ENCODE measurements around the gene CMTM8. TPM values are rescaled to one million over a fixed set of nuclear protein-coding genes. Genes with fewer than 3 reads are reported as not detected.

Gene CMTM8
- total RNA-seq, 1 experiment from 2014 or later = 9.0 TPM

GRCh38 chr3:32347343-32348125, 109.1 kb downstream of the CMTM8 start (continued):
- TF ChIP-seq TEAD4 (CRISPR knock-in tag; IDR thresholded peaks at IDR 0.05) = no peak
- TF ChIP-seq, protein P1, sequence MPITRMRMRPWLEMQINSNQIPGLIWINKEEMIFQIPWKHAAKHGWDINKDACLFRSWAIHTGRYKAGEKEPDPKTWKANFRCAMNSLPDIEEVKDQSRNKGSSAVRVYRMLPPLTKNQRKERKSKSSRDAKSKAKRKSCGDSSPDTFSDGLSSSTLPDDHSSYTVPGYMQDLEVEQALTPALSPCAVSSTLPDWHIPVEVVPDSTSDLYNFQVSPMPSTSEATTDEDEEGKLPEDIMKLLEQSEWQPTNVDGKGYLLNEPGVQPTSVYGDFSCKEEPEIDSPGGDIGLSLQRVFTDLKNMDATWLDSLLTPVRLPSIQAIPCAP (CRISPR knock-in tag; IDR thresholded peaks at IDR 0.05) = no peak

DNA sequence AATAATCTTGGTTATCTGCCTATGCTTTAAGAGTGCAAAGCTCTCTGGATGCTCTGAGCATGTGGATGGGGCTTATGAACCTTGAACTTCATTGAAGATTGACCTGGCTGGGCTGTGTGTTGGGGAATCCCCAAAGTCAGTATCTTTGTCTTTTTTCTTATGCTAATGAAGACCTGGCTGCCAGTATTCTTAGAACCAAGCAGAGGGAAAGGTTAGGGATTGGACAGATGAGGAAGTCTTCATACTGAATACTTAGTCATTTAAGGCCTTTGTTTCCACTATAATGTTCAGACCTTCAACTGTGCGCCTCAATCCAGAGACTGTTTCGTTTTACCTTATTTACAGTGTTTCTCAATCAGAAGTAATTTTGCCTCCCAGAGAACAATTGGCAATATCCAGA, 110.7 kb downstream of the CMTM8 start:
- H3K27ac Mint-ChIP-seq = peak overlapping the region; percentile 3; the same call in 1 of the 2 replicates
- no peak for DNase-seq (ENCODE audit: low spot score)
- peak; percentile 87 for ATAC-seq
- TF ChIP-seq ZNF396 (CRISPR knock-in tag; IDR thresholded peaks at IDR 0.05; ENCODE audit: borderline replicate concordance) = no peak
- no peak for TF ChIP-seq SOX15 (CRISPR knock-in tag; IDR thresholded peaks at IDR 0.05)
- TF ChIP-seq HMGA2 (CRISPR knock-in tag; IDR thresholded peaks at IDR 0.05) = no peak
- TF ChIP-seq OVOL2 (CRISPR knock-in tag; IDR thresholded peaks at IDR 0.05; ENCODE audit: borderline replicate concordance) = no peak
- TF ChIP-seq ZNF423 (CRISPR knock-in tag; IDR thresholded peaks at IDR 0.05) = no peak
- TF ChIP-seq, protein P1 (CRISPR knock-in tag; IDR thresholded peaks at IDR 0.05) = no peak
- TF ChIP-seq, protein P2, sequence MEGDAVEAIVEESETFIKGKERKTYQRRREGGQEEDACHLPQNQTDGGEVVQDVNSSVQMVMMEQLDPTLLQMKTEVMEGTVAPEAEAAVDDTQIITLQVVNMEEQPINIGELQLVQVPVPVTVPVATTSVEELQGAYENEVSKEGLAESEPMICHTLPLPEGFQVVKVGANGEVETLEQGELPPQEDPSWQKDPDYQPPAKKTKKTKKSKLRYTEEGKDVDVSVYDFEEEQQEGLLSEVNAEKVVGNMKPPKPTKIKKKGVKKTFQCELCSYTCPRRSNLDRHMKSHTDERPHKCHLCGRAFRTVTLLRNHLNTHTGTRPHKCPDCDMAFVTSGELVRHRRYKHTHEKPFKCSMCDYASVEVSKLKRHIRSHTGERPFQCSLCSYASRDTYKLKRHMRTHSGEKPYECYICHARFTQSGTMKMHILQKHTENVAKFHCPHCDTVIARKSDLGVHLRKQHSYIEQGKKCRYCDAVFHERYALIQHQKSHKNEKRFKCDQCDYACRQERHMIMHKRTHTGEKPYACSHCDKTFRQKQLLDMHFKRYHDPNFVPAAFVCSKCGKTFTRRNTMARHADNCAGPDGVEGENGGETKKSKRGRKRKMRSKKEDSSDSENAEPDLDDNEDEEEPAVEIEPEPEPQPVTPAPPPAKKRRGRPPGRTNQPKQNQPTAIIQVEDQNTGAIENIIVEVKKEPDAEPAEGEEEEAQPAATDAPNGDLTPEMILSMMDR (IDR thresholded peaks at IDR 0.05) = no peak
- TF ChIP-seq TP53 (CRISPR knock-in tag; IDR thresholded peaks at IDR 0.05) = no peak
- no peak for TF ChIP-seq ESRRA (CRISPR knock-in tag; IDR thresholded peaks at IDR 0.05; ENCODE audit: borderline replicate concordance)
- TF ChIP-seq, protein P3, sequence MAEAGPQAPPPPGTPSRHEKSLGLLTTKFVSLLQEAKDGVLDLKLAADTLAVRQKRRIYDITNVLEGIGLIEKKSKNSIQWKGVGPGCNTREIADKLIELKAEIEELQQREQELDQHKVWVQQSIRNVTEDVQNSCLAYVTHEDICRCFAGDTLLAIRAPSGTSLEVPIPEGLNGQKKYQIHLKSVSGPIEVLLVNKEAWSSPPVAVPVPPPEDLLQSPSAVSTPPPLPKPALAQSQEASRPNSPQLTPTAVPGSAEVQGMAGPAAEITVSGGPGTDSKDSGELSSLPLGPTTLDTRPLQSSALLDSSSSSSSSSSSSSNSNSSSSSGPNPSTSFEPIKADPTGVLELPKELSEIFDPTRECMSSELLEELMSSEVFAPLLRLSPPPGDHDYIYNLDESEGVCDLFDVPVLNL (CRISPR knock-in tag; IDR thresholded peaks at IDR 0.05; ENCODE audit: borderline replicate concordance, low read depth) = no peak
- no peak for TF ChIP-seq FOXJ3 (CRISPR knock-in tag; IDR thresholded peaks at IDR 0.05; ENCODE audit: borderline replicate concordance)
- TF ChIP-seq TEAD4 (CRISPR knock-in tag; IDR thresholded peaks at IDR 0.05) = no peak
- TF ChIP-seq, protein P4, sequence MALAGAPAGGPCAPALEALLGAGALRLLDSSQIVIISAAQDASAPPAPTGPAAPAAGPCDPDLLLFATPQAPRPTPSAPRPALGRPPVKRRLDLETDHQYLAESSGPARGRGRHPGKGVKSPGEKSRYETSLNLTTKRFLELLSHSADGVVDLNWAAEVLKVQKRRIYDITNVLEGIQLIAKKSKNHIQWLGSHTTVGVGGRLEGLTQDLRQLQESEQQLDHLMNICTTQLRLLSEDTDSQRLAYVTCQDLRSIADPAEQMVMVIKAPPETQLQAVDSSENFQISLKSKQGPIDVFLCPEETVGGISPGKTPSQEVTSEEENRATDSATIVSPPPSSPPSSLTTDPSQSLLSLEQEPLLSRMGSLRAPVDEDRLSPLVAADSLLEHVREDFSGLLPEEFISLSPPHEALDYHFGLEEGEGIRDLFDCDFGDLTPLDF (CRISPR knock-in tag; IDR thresholded peaks at IDR 0.05) = no peak
- ChIA-PET POLR2A (no interaction called here), CTCF (interaction anchor here (0.6 to 3.7 kb wide), 2 partner anchors 26 to 67 kb away, joined by 3 to 11 read pairs; no protein-coding TSS in a partner anchor)
- no peaks in the 10 kb centered on the region for H3K9me3 Mint-ChIP-seq
- no peak overlapping the region for H3K4me3 Mint-ChIP-seq
- H3K36me3 Mint-ChIP-seq = no peaks in the 10 kb centered on the region
- H3K4me1 Mint-ChIP-seq = peaks cover 29% of the 10 kb centered on the region
- H3K27me3 Mint-ChIP-seq (ENCODE audit: low read depth) = no peaks in the 10 kb centered on the region

DNA sequence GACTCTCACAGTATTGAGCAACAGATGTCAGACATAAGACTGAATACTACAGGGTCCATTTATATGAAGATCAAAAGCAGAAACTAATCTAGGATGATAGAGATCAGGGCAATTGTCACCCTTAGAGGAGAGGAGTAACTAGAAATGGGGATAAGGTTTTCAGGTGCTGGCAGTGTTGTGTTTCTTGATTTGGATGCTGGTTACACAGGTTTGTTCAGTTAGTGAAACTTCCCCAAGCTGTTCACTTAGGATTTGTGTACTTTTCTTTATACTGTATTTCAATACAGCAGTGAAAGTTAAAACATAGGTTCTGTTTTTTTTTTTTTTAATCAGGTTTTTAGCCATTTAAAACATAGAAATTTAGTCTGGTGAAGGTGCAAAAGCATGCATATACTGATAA, 114.1 kb downstream of the CMTM8 start:
- ATAC-seq (no peak), DNase-seq (ENCODE audit: low spot score) (no peak)
- CTCF ChIA-PET = no interaction called here
- Mint-ChIP-seq H3K27me3 (ENCODE audit: low read depth) (no peaks in the 10 kb centered on the region), H3K4me1 (peaks cover 24% of the 10 kb centered on the region), H3K27ac (no peak overlapping the region), H3K36me3 (no peaks in the 10 kb centered on the region; the same call in 1 of the 2 replicates), H3K4me3 (no peak overlapping the region), H3K9me3 (no peaks in the 10 kb centered on the region)
- TF ChIP-seq, protein P5, sequence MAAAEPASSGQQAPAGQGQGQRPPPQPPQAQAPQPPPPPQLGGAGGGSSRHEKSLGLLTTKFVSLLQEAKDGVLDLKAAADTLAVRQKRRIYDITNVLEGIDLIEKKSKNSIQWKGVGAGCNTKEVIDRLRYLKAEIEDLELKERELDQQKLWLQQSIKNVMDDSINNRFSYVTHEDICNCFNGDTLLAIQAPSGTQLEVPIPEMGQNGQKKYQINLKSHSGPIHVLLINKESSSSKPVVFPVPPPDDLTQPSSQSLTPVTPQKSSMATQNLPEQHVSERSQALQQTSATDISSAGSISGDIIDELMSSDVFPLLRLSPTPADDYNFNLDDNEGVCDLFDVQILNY (CRISPR knock-in tag; IDR thresholded peaks at IDR 0.05) = no peak
- TF ChIP-seq GABPB1 (CRISPR knock-in tag; IDR thresholded peaks at IDR 0.05) (no peak), ZBTB21 (CRISPR knock-in tag; IDR thresholded peaks at IDR 0.05; ENCODE audit: borderline replicate concordance) (no peak), ZMAT4 (CRISPR knock-in tag; IDR thresholded peaks at IDR 0.05) (no peak), FOXP1 (CRISPR knock-in tag; IDR thresholded peaks at IDR 0.05; ENCODE audit: borderline replicate concordance) (no peak)
- TF ChIP-seq, protein P6, sequence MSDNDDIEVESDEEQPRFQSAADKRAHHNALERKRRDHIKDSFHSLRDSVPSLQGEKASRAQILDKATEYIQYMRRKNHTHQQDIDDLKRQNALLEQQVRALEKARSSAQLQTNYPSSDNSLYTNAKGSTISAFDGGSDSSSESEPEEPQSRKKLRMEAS (CRISPR knock-in tag; IDR thresholded peaks at IDR 0.05) = no peak
- TF ChIP-seq, protein P7, sequence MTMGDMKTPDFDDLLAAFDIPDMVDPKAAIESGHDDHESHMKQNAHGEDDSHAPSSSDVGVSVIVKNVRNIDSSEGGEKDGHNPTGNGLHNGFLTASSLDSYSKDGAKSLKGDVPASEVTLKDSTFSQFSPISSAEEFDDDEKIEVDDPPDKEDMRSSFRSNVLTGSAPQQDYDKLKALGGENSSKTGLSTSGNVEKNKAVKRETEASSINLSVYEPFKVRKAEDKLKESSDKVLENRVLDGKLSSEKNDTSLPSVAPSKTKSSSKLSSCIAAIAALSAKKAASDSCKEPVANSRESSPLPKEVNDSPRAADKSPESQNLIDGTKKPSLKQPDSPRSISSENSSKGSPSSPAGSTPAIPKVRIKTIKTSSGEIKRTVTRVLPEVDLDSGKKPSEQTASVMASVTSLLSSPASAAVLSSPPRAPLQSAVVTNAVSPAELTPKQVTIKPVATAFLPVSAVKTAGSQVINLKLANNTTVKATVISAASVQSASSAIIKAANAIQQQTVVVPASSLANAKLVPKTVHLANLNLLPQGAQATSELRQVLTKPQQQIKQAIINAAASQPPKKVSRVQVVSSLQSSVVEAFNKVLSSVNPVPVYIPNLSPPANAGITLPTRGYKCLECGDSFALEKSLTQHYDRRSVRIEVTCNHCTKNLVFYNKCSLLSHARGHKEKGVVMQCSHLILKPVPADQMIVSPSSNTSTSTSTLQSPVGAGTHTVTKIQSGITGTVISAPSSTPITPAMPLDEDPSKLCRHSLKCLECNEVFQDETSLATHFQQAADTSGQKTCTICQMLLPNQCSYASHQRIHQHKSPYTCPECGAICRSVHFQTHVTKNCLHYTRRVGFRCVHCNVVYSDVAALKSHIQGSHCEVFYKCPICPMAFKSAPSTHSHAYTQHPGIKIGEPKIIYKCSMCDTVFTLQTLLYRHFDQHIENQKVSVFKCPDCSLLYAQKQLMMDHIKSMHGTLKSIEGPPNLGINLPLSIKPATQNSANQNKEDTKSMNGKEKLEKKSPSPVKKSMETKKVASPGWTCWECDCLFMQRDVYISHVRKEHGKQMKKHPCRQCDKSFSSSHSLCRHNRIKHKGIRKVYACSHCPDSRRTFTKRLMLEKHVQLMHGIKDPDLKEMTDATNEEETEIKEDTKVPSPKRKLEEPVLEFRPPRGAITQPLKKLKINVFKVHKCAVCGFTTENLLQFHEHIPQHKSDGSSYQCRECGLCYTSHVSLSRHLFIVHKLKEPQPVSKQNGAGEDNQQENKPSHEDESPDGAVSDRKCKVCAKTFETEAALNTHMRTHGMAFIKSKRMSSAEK (CRISPR knock-in tag; IDR thresholded peaks at IDR 0.05; ENCODE audit: borderline replicate concordance) = no peak
- POLR2A ChIA-PET = no interaction called here
